ENCODE results near the gene PTPRCAP. TPM values are rescaled to one million over a fixed set of nuclear protein-coding genes. Genes with fewer than 3 reads are reported as not detected.

Gene PTPRCAP
- total RNA-seq, 1 donor = not detected

- no peak for TF ChIP-seq CTCF (IDR thresholded peaks at IDR 0.05; ENCODE audit: insufficient read depth, low read depth, low read length)
- no peak overlapping the region for H3K4me3 ChIP-seq (ENCODE audit: low read depth, low read length)
- DNase-seq (ENCODE audit: low read depth) = no peak
Measured at GRCh38 chr11:67449116-67449844, 11.8 kb upstream of the PTPRCAP start.

GRCh38 chr11:67448220-67448609 lies 10.7 kb upstream of the PTPRCAP start:
- no peak for TF ChIP-seq CTCF (IDR thresholded peaks at IDR 0.05; ENCODE audit: insufficient read depth, low read depth, low read length)
- H3K4me3 ChIP-seq (ENCODE audit: low read depth, low read length) = no peak overlapping the region
- DNase-seq (ENCODE audit: low read depth) = no peak

- no peak overlapping the region for H3K4me3 ChIP-seq (ENCODE audit: low read depth, low read length)
- no peak for DNase-seq (ENCODE audit: low read depth)
- no peak for TF ChIP-seq CTCF (IDR thresholded peaks at IDR 0.05; ENCODE audit: insufficient read depth, low read depth, low read length)
Measured at GRCh38 chr11:67445515-67445914, 8.0 kb upstream of the PTPRCAP start.

- peak overlapping the region; percentile 80 for H3K4me3 ChIP-seq (ENCODE audit: low read depth, low read length)
- DNase-seq (ENCODE audit: low read depth) = peak; percentile 5
- no peak for TF ChIP-seq CTCF (IDR thresholded peaks at IDR 0.05; ENCODE audit: insufficient read depth, low read depth, low read length)
Measured at GRCh38 chr11:67442504-67443404, 5.3 kb upstream of the PTPRCAP start.

- no peak for DNase-seq (ENCODE audit: low read depth)
- no peak overlapping the region for H3K4me3 ChIP-seq (ENCODE audit: low read depth, low read length)
- no peak for TF ChIP-seq CTCF (IDR thresholded peaks at IDR 0.05; ENCODE audit: insufficient read depth, low read depth, low read length)
Measured at GRCh38 chr11:67441731-67442351, 4.4 kb upstream of the PTPRCAP start.

GRCh38 chr11:67441098-67441563 lies 3.6 kb upstream of the PTPRCAP start:
- TF ChIP-seq CTCF (IDR thresholded peaks at IDR 0.05; ENCODE audit: insufficient read depth, low read depth, low read length) = no peak
- no peak overlapping the region for H3K4me3 ChIP-seq (ENCODE audit: low read depth, low read length)
- DNase-seq (ENCODE audit: low read depth) = no peak
